ENCODE measurements around the gene CCDC93.

The CCDC93 gene

GRCh38 chr2:117942551-117942950 lies 71.3 kb downstream of the CCDC93 start:
- Histone ChIP-seq H3K9me2 (replicated peaks; ENCODE audit: control insufficient read depth, low read length) (no peaks in the 10 kb centered on the region), H3K4me2 (ENCODE audit: low read length) (no peak overlapping the region), H3K27me3 (ENCODE audit: control insufficient read depth, low read length) (no peaks in the 10 kb centered on the region), H3K79me2 (ENCODE audit: control insufficient read depth, low read length) (no peaks in the 10 kb centered on the region), H3K36me3 (ENCODE audit: control insufficient read depth, low read length) (peaks cover 79% of the 10 kb centered on the region), H3K4me1 (ENCODE audit: control insufficient read depth, low read length) (no peaks in the 10 kb centered on the region), H4K20me1 (ENCODE audit: control insufficient read depth, insufficient read depth, low read depth, low read length) (no peaks in the 10 kb centered on the region), H3K9me3 (ENCODE audit: control insufficient read depth, insufficient read depth, low read length) (no peaks in the 10 kb centered on the region), H3F3A (ENCODE audit: control insufficient read depth, insufficient read depth) (no peaks in the 10 kb centered on the region), H3K27ac (ENCODE audit: low read depth, low read length) (no peak overlapping the region), H3K4me3 (ENCODE audit: low read length) (no peak overlapping the region)
- no peak for TF ChIP-seq CTCF (IDR thresholded peaks at IDR 0.05; ENCODE audit: low read depth, low read length, poor library complexity, severe bottlenecking)
- TF ChIP-seq EZH2phosphoT487 (IDR thresholded peaks at IDR 0.05; ENCODE audit: borderline replicate concordance, low read length), result no peak

- TF ChIP-seq EZH2phosphoT487 (IDR thresholded peaks at IDR 0.05; ENCODE audit: borderline replicate concordance, low read length) (no peak), CTCF (IDR thresholded peaks at IDR 0.05; ENCODE audit: low read depth, low read length, poor library complexity, severe bottlenecking) (no peak)
- H3K4me1 ChIP-seq (ENCODE audit: control insufficient read depth, low read length), result no peaks in the 10 kb centered on the region
- no peaks in the 10 kb centered on the region for H3K9me3 ChIP-seq (ENCODE audit: control insufficient read depth, insufficient read depth, low read length)
- no peak overlapping the region for H3K27ac ChIP-seq (ENCODE audit: low read depth, low read length)
- H3K36me3 ChIP-seq (ENCODE audit: control insufficient read depth, low read length), result peaks cover 79% of the 10 kb centered on the region
- no peaks in the 10 kb centered on the region for H3F3A ChIP-seq (ENCODE audit: control insufficient read depth, insufficient read depth)
- H3K27me3 ChIP-seq (ENCODE audit: control insufficient read depth, low read length), result no peaks in the 10 kb centered on the region
- H4K20me1 ChIP-seq (ENCODE audit: control insufficient read depth, insufficient read depth, low read depth, low read length), result no peaks in the 10 kb centered on the region
- H3K4me3 ChIP-seq (ENCODE audit: low read length), result no peak overlapping the region
- no peaks in the 10 kb centered on the region for H3K9me2 ChIP-seq (replicated peaks; ENCODE audit: control insufficient read depth, low read length)
- H3K4me2 ChIP-seq (ENCODE audit: low read length), result no peak overlapping the region
- H3K79me2 ChIP-seq (ENCODE audit: control insufficient read depth, low read length), result no peaks in the 10 kb centered on the region
Observed at GRCh38 chr2:117941693-117942092, 72.2 kb downstream of the CCDC93 start.

- H3K27ac ChIP-seq (ENCODE audit: low read depth, low read length), result no peak overlapping the region
- H4K20me1 ChIP-seq (ENCODE audit: control insufficient read depth, insufficient read depth, low read depth, low read length), result no peaks in the 10 kb centered on the region
- no peaks in the 10 kb centered on the region for H3K9me2 ChIP-seq (replicated peaks; ENCODE audit: control insufficient read depth, low read length)
- no peaks in the 10 kb centered on the region for H3K9me3 ChIP-seq (ENCODE audit: control insufficient read depth, insufficient read depth, low read length)
- no peak for TF ChIP-seq CTCF (IDR thresholded peaks at IDR 0.05; ENCODE audit: low read depth, low read length, poor library complexity, severe bottlenecking)
- H3K27me3 ChIP-seq (ENCODE audit: control insufficient read depth, low read length), result no peaks in the 10 kb centered on the region
- no peaks in the 10 kb centered on the region for H3K4me1 ChIP-seq (ENCODE audit: control insufficient read depth, low read length)
- peaks cover 76% of the 10 kb centered on the region for H3K36me3 ChIP-seq (ENCODE audit: control insufficient read depth, low read length)
- no peak overlapping the region for H3K4me2 ChIP-seq (ENCODE audit: low read length)
- no peaks in the 10 kb centered on the region for H3F3A ChIP-seq (ENCODE audit: control insufficient read depth, insufficient read depth)
- H3K4me3 ChIP-seq (ENCODE audit: low read length), result no peak overlapping the region
- no peaks in the 10 kb centered on the region for H3K79me2 ChIP-seq (ENCODE audit: control insufficient read depth, low read length)
Observed at GRCh38 chr2:117940436-117940835, 73.4 kb downstream of the CCDC93 start.

- H3F3A ChIP-seq (ENCODE audit: control insufficient read depth, insufficient read depth), result no peaks in the 10 kb centered on the region
- H3K4me2 ChIP-seq (ENCODE audit: low read length), result no peak overlapping the region
- no peaks in the 10 kb centered on the region for H3K79me2 ChIP-seq (ENCODE audit: control insufficient read depth, low read length)
- H3K27ac ChIP-seq (ENCODE audit: low read depth, low read length), result no peak overlapping the region
- no peaks in the 10 kb centered on the region for H4K20me1 ChIP-seq (ENCODE audit: control insufficient read depth, insufficient read depth, low read depth, low read length)
- no peak for TF ChIP-seq EZH2phosphoT487 (IDR thresholded peaks at IDR 0.05; ENCODE audit: borderline replicate concordance, low read length)
- TF ChIP-seq CTCF (IDR thresholded peaks at IDR 0.05; ENCODE audit: low read depth, low read length, poor library complexity, severe bottlenecking), result no peak
- H3K27me3 ChIP-seq (ENCODE audit: control insufficient read depth, low read length), result no peaks in the 10 kb centered on the region
- H3K9me2 ChIP-seq (replicated peaks; ENCODE audit: control insufficient read depth, low read length), result no peaks in the 10 kb centered on the region
- H3K36me3 ChIP-seq (ENCODE audit: control insufficient read depth, low read length), result peaks cover 76% of the 10 kb centered on the region
- H3K4me1 ChIP-seq (ENCODE audit: control insufficient read depth, low read length), result no peaks in the 10 kb centered on the region
- no peak overlapping the region for H3K4me3 ChIP-seq (ENCODE audit: low read length)
- H3K9me3 ChIP-seq (ENCODE audit: control insufficient read depth, insufficient read depth, low read length), result no peaks in the 10 kb centered on the region
Observed at GRCh38 chr2:117938611-117939010, 75.3 kb downstream of the CCDC93 start.
